ENCODE results near the gene FAXDC2.

Gene FAXDC2

GRCh38 chr5:154794525-154795234 is 55.7 kb downstream of the FAXDC2 start:
- DNase-seq (ENCODE audit: low read depth), result no peak

DNA sequence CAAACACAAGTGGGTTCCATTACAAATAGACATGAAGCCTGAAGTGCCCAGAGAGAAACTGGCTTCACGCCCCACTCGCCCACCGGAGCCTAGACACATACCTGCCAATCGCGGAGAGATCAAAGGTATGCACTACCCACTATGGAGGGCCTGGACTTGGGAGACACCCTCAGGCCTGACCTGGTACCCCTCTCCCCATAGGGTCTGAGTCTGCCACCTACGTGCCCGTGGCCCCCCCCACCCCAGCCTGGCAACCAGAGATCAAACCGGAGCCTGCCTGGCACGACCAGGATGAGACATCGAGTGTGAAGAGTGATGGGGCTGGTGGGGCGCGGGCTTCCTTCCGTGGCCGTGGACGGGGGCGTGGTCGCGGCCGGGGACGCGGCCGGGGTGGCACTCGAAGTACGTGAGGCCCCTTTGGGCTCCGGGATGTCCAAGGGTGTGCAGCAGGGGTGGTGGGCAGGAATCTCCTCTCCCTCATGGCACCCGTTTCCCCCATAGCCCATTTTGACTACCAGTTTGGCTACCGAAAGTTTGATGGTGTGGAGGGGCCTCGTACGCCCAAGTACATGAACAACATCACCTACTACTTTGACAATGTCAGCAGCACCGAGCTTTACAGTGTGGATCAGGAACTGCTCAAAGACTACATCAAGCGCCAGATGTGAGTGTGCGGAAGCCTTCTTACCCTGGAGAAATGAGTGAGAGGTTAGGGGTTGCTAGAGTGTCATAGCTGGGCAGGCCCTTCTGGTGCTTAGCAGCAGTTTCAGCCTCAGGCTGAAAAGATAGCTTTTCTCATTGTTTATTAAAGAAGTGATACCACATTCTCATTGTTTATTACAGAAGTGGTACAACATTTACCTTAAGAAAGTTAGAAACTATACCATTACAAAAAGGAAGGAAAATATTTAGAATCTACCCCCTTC is 56.5 kb downstream of the FAXDC2 start:
- no peak for DNase-seq (ENCODE audit: low read depth)

- DNase-seq (ENCODE audit: low read depth), result no peak
Observed at GRCh38 chr5:154791535-154791934, 58.9 kb downstream of the FAXDC2 start.

GRCh38 chr5:154788212-154788611 is 62.2 kb downstream of the FAXDC2 start:
- no peak for DNase-seq (ENCODE audit: low read depth)

DNA sequence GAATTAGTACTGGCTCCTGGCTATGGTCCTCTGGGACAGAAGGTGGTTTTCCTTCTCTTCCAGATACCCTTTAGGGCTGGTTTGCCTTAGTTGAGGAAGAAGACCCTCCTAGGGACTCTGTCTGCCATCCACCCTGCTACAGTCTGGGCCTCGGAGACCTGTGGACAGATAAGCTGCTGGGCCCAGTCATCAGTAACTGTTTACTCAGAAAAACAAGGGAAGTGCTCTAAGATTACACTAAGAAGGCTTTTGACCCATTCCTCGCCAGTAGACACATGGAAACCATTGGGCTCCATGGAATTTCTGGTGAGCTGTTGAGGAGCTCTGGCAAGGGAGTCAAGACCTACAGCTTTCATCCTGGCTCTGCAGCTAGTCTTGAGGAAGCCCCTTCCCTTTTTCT is 64.0 kb downstream of the FAXDC2 start:
- DNase-seq (ENCODE audit: low read depth), result no peak

DNA sequence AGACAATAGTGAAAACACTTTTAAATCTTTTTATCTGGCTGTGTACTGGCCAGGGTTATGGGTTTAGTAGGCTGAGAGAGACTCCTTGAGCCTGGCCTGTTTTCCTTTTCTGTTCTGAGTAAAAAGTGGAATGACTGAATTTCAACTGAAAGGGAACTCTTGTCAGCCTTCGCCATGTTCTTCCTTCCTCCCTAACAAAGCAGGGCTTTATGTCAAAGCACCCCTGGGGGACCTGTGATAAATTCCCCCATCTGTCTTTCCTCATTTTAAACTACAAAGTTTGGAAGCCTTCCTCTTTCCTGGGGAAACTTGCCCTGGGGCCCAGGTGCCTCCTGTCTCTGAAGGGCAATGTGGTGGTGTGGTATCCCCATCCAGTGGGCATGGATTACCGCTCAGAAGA is 65.5 kb downstream of the FAXDC2 start:
- DNase-seq (ENCODE audit: low read depth), result no peak

DNA sequence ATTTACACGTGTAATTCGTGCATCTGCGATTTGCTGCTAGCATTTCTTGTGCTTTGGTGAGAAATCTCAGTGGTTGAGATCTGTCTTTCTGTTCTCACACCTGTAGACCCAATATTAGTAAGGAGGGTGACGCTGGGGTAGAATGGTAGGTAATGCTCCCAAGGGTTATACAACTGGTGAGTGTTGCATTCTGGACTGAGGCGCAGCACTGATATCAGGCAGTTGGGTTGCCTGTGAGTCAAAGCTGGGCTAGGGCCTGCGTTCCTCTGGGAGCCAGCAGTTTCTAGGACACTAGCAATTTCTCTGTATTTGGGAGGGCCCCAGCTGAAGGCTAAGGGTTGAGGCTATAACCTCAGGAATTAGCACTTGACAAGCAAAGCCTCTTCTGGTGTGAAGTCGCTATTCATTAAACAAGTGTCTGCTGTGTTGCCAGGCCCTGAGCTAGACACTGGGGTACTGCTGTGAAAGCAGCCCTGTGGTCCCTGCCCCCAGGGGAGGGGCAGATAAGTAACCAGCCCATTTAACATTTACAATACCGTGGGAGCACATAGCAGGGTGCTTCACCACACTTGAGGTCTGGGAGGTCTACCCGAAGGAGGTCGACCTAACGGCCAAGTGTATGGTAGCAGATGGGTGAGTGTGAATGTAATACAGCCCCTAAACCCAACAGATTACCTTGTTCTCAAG is 66.5 kb downstream of the FAXDC2 start:
- DNase-seq (ENCODE audit: low read depth), result no peak

GRCh38 chr5:154782812-154783592 is 67.4 kb downstream of the FAXDC2 start:
- no peak for DNase-seq (ENCODE audit: low read depth)

GRCh38 chr5:154782326-154782725 is 68.1 kb downstream of the FAXDC2 start:
- DNase-seq (ENCODE audit: low read depth), result no peak

- no peak for DNase-seq (ENCODE audit: low read depth)
Observed at GRCh38 chr5:154780128-154780527, 70.3 kb downstream of the FAXDC2 start.

- DNase-seq (ENCODE audit: low read depth), result no peak
Observed at GRCh38 chr5:154779105-154779504, 71.3 kb downstream of the FAXDC2 start.

- no peak for DNase-seq (ENCODE audit: low read depth)
Observed at GRCh38 chr5:154778534-154778933, 71.9 kb downstream of the FAXDC2 start.

GRCh38 chr5:154776167-154776566 is 74.2 kb downstream of the FAXDC2 start:
- no peak for DNase-seq (ENCODE audit: low read depth)

- DNase-seq (ENCODE audit: low read depth), result no peak
Observed at GRCh38 chr5:154773326-154773725, 77.1 kb downstream of the FAXDC2 start.

DNA sequence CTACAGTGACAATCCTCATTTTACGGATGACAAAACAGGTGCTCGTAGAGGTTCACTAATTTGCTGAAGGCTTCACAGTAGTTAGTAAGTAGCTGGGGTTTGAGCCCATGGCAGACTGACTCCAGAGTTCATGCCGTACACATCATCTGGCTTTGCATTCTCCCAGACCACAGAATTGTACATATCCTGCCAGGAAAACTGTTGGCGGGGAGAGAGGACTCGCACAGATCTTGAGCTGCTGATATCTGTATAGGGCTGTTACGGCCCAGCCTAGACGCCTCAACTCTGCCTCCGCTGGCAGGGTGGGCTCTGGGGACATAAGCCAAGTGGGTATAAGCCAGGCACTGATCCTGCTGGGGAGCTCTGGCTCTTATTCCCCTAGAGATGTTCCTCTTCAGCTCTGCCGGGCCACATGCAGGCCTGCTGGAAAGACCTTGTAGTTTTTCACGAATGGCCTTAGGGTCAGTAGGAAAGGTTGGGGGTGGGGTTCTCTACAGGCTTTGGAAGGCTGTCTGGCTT is 79.0 kb downstream of the FAXDC2 start:
- DNase-seq (ENCODE audit: low read depth), result no peak

- no peak for DNase-seq (ENCODE audit: low read depth)
Observed at GRCh38 chr5:154770111-154770510, 80.3 kb downstream of the FAXDC2 start.

All from T-helper 22 cell (primary cell).